ENCODE data around the gene TMEM256. TPM values are rescaled to one million over a fixed set of nuclear protein-coding genes. Genes with fewer than 3 reads are reported as not detected.

Gene TMEM256
- total RNA-seq, 4 donors from 2014 or later, result 28.9 to 65.6 (median 50.2) TPM

- Histone ChIP-seq H3K27me3 (no peaks in the 10 kb centered on the region), H3K4me3 (no peak within 1 kb of the TSS), H3K4me1 (peaks cover 9 to 14% of the 10 kb centered on the region in 2 donors), H3K9me3 (no peaks in the 10 kb centered on the region), H3K36me3 (no peaks in the 10 kb centered on the region), H3K27ac (no peak within 1 kb of the TSS)
- TF ChIP-seq POLR2A (IDR thresholded peaks at IDR 0.05), result no peak
- TF ChIP-seq CTCF (IDR thresholded peaks at IDR 0.05 in 4 of 5, conservative IDR thresholded peaks at IDR 0.05 in 1 of 5), result no peak
- ATAC-seq, result no peak
- intact Hi-C loops (cut with DNase I; ENCODE audit: low total_unique reads), result loop anchor here (10.0 kb wide), 1 partner anchor 277 kb away; the partner anchor contains the start of genes TP53 and WRAP53
- in situ Hi-C loops (cut with MboI; ENCODE audit: low sequenced_read_pairs in 4 of 4), result no loop called here
- no peak for DNase-seq
Observed at GRCh38 chr17:7407485-7408251, 3.8 kb upstream of the TMEM256 start, which contains the start of gene NLGN2. TSS of gene NLGN2 (plus strand) at chr17:7407845. CDS start at chr17:7408256, 411 bp downstream.

DNA sequence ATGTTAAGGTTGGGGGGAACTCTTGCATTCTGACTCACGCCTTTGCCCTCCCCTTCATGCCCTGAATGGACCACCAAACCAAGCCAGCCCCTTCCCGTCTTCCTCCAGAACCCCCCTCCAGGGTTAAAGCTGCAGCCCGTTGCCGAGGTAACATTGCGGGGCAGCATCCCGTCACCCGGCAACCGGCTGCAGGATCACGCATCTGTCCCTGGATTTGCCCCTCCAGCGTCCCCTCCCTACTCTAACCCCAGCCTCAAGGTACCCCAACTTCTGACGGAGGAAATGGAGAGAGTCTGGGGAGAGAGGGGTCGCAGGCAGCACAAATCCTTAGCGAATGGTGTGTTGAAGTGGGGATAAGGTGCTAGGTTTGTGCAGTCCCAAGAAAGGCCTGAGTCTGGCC lies 3.2 kb upstream of the TMEM256 start:
- H3K4me3 ChIP-seq, result no peak overlapping the region
- TF ChIP-seq CTCF (IDR thresholded peaks at IDR 0.05 in 4 of 5, conservative IDR thresholded peaks at IDR 0.05 in 1 of 5) (no peak), POLR2A (IDR thresholded peaks at IDR 0.05) (no peak)
- in situ Hi-C loops (cut with MboI; ENCODE audit: low sequenced_read_pairs in 4 of 4), result no loop called here
- no peaks in the 10 kb centered on the region for H3K27me3 ChIP-seq
- H3K36me3 ChIP-seq, result no peaks in the 10 kb centered on the region
- ATAC-seq, result no peak
- H3K9me3 ChIP-seq, result no peaks in the 10 kb centered on the region
- H3K4me1 ChIP-seq, result peaks cover 15 to 20% of the 10 kb centered on the region in 2 donors
- intact Hi-C loops (cut with DNase I; ENCODE audit: low total_unique reads), result loop anchor here (10.0 kb wide), 1 partner anchor 278 kb away; the partner anchor contains the start of genes TP53 and WRAP53
- DNase-seq, result no peak
- no peak overlapping the region for H3K27ac ChIP-seq

DNA sequence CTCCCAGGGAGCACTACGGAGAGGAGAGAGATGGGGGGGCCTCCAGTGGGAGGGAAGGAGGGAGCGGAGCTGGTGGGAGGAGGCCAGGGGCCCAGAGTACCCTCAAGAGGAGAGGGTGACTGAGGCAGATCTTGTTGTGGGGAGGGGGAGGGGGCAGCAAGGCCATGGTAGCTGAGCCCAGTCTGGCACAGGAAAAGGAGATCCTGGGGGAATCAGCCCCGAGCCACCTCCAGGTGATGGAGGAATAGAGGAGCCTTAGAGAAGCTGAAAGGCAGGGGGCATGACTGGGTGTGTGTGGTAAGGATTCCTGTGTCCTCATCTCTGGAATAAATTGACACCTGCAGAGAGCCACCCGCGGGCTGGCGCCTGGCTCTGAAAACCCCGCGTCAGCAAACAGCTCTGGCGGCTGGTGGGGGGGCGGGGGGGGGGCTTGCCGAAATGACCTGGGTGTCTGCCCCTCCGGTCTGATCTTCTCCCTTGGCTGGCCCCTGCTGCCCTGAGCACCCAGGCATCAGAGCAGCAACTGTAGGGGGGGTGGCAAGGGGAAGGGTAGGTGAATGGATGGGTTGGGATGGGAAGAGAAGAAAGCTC lies 2.4 kb upstream of the TMEM256 start:
- H3K36me3 ChIP-seq, result no peaks in the 10 kb centered on the region
- no peak for DNase-seq
- H3K4me3 ChIP-seq, result peak overlapping the region in 1 of 4 donors; percentile 81
- TF ChIP-seq CTCF (IDR thresholded peaks at IDR 0.05 in 4 of 5, conservative IDR thresholded peaks at IDR 0.05 in 1 of 5) (no peak), POLR2A (IDR thresholded peaks at IDR 0.05) (no peak)
- intact Hi-C loops (cut with DNase I; ENCODE audit: low total_unique reads) (loop anchor here (10.0 kb wide), 1 partner anchor 278 kb away; the partner anchor contains the start of genes TP53 and WRAP53), in situ Hi-C loops (cut with MboI; ENCODE audit: low sequenced_read_pairs in 4 of 4) (no loop called here)
- no peaks in the 10 kb centered on the region for H3K9me3 ChIP-seq
- H3K4me1 ChIP-seq, result peaks cover 19 to 20% of the 10 kb centered on the region in 2 donors
- H3K27ac ChIP-seq, result peak overlapping the region in 2 of 4 donors; percentile 92
- ATAC-seq, result no peak
- no peaks in the 10 kb centered on the region for H3K27me3 ChIP-seq

GRCh38 chr17:7405350-7406234 lies 1.7 kb upstream of the TMEM256 start:
- in situ Hi-C loops (cut with MboI; ENCODE audit: low sequenced_read_pairs in 4 of 4), result no loop called here
- DNase-seq, result no peak
- TF ChIP-seq CTCF (IDR thresholded peaks at IDR 0.05 in 4 of 5, conservative IDR thresholded peaks at IDR 0.05 in 1 of 5) (no peak), POLR2A (IDR thresholded peaks at IDR 0.05) (no peak)

More at GRCh38 chr17:7405350-7406234, 1.7 kb upstream of the TMEM256 start:
- no peak for ATAC-seq
- H3K9me3 ChIP-seq, result no peaks in the 10 kb centered on the region
- peak overlapping the region; percentile 62 to 81 (median 70) for H3K4me3 ChIP-seq
- no peaks in the 10 kb centered on the region for H3K27me3 ChIP-seq
- peak overlapping the region; percentile 92 to 97 (median 92) for H3K27ac ChIP-seq
- no peaks in the 10 kb centered on the region for H3K36me3 ChIP-seq
- peaks cover 19 to 20% of the 10 kb centered on the region in 2 donors for H3K4me1 ChIP-seq
- intact Hi-C loops (cut with DNase I; ENCODE audit: low total_unique reads), result loop anchor here (2.0 to 10.0 kb wide), 2 partner anchors 155 to 279 kb away; partner anchors contain the start of genes SENP3, TP53 and WRAP53

Data from gastrocnemius medialis (tissue), 4 donors.